BLaER1 (cell line): ENCODE measurements around the gene OR2L2.

Experiments used
- H3K27ac ChIP-seq: shearing (Covaris generic); formaldehyde crosslinking; 2 replicates; pipeline ENCODE4 v1.8.1; 2022
- H3K27me3 ChIP-seq: shearing (Covaris generic); formaldehyde crosslinking; 2 replicates; pipeline ENCODE4 v1.8.1; 2022
- H3K36me3 ChIP-seq: shearing (Covaris generic); formaldehyde crosslinking; 2 replicates; pipeline ENCODE4 v1.8.1; 2022
- H3K4me1 ChIP-seq: shearing (Covaris generic); formaldehyde crosslinking; 2 replicates; pipeline ENCODE4 v1.8.1; 2022
- H3K4me2 ChIP-seq: shearing (Covaris generic); formaldehyde crosslinking; 2 replicates; pipeline ENCODE4 v1.8.1; 2022
- H3K4me3 ChIP-seq: shearing (Covaris generic); formaldehyde crosslinking; 2 replicates; pipeline ENCODE4 v1.8.1; 2022
- H3K9ac ChIP-seq: shearing (Covaris generic); formaldehyde crosslinking; 2 replicates; pipeline ENCODE4 v1.8.1; 2022
- H3K9me3 ChIP-seq: shearing (Covaris generic); formaldehyde crosslinking; 2 replicates; pipeline ENCODE4 v1.8.1; 2022
- H4K20me1 ChIP-seq: shearing (Covaris generic); formaldehyde crosslinking; 2 replicates; pipeline ENCODE4 v1.8.1; 2022
- Cebpa-rat ChIP-seq: shearing (Covaris generic); IDR thresholded peaks from 2 replicates; pipeline ENCODE4 v1.8.1; 2022

OR2L2 gene, protein sequence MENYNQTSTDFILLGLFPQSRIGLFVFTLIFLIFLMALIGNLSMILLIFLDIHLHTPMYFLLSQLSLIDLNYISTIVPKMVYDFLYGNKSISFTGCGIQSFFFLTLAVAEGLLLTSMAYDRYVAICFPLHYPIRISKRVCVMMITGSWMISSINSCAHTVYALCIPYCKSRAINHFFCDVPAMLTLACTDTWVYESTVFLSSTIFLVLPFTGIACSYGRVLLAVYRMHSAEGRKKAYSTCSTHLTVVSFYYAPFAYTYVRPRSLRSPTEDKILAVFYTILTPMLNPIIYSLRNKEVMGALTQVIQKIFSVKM

DNA sequence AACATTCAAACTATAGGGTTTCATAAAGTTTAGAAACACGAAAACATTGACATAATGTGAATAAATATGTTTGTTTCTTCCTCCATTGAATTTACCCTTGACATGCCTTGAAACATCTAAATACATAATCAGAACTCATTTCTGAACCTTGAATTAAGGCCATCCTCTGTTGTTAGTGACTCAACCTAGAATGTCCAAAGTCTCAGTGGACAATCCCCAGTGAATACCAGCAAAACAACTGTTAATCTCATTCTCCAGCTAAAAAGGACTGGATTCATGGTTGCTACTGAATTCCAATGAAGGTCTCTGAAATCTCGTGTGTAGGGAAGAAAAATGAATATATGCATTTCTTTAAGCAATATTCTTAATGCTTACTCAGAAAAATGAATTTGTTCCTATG, at the start of gene OR2L2:
OR2L2 (plus strand) TSS at position 301 of the 400 bp plus-strand sequence. CDS start 8,198 bp downstream, outside the sequence.
- H3K4me3 ChIP-seq = no peak within 1 kb of the TSS
- no peaks in the 10 kb centered on the region for H3K4me1 ChIP-seq
- H3K36me3 ChIP-seq = no peaks in the 10 kb centered on the region
- H3K9ac ChIP-seq = no peak within 1 kb of the TSS
- no peaks in the 10 kb centered on the region for H4K20me1 ChIP-seq
- H3K27me3 ChIP-seq = no peaks in the 10 kb centered on the region
- H3K9me3 ChIP-seq = peaks cover 24% of the 10 kb centered on the region
- TF ChIP-seq Cebpa-rat = no peak
- H3K27ac ChIP-seq = no peak within 1 kb of the TSS
- no peak within 1 kb of the TSS for H3K4me2 ChIP-seq

DNA sequence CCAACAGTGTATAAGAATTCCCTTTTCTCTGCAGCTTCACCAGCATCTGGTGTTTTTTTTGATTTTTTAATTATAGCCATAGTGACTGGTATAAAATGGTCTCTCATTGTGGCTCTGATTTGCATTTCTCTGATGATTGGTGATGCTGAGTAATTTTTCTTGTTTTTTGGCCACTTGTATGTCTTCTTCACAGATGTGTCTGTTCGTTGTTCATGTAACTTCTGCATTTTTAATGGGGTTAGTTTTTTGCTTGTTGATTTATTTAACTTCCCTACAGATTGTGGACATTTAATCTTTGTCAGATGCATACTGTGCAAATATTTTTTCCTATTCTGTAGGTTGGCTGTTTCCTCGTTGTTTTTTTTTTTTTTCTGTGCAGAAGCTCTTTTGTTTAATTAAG, 36.9 kb upstream of the OR2L2 start:
- Histone ChIP-seq H4K20me1 (no peaks in the 10 kb centered on the region), H3K4me3 (no peak overlapping the region)

DNA sequence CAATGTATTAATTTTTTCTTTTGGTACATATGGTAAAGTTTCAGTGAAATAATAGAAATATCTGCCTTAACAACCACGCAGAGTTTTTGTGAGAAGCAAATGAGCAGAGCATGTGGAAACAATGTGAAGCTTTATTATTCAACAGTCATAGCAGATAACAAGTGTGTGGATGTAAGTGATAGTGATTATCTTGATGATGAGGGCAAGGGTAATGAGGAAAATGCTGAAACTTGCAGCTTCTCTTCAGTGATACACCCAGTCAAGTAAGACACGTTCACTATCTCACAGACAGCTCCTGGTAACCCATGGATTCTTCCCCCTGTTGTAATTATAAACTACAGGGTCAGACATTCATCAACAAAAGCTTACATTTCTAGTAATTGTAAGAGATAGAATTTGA, 31.1 kb upstream of the OR2L2 start:
- no peak for TF ChIP-seq Cebpa-rat
- no peak overlapping the region for H3K9ac ChIP-seq
- H3K4me3 ChIP-seq = no peak overlapping the region
- no peaks in the 10 kb centered on the region for H3K36me3 ChIP-seq
- no peak overlapping the region for H3K27ac ChIP-seq
- H4K20me1 ChIP-seq = no peaks in the 10 kb centered on the region
- no peak overlapping the region for H3K4me2 ChIP-seq
- H3K9me3 ChIP-seq = no peaks in the 10 kb centered on the region
- no peaks in the 10 kb centered on the region for H3K27me3 ChIP-seq
- H3K4me1 ChIP-seq = no peaks in the 10 kb centered on the region

More for the DNA sequence above, 36.9 kb upstream of the OR2L2 start:
- H3K9me3 ChIP-seq = no peaks in the 10 kb centered on the region
- H3K27me3 ChIP-seq = no peaks in the 10 kb centered on the region
- no peak overlapping the region for H3K4me2 ChIP-seq
- H3K27ac ChIP-seq = no peak overlapping the region
- no peaks in the 10 kb centered on the region for H3K4me1 ChIP-seq
- TF ChIP-seq Cebpa-rat = no peak
- no peaks in the 10 kb centered on the region for H3K36me3 ChIP-seq
- H3K9ac ChIP-seq = no peak overlapping the region

DNA sequence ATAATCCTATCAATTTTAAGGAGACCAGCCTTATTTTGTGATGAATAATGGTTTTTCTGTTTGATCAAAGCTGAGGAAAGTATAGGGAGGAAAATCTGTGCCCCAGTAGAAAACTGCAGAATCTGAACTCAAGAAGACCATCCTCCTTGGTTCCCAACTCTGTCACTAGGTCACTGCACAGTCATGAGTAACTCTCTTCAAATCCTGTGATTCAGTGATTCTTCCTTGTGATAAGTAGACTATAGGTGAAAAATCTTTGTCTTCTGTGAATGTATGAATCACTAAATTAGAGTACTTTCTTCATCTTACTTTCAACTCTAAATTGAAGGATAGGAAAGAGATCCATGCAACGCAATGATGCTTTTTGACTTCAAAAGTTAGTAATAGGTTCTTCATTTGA, 29.7 kb upstream of the OR2L2 start:
- TF ChIP-seq Cebpa-rat = no peak
- Histone ChIP-seq H3K9ac (no peak overlapping the region), H3K27me3 (no peaks in the 10 kb centered on the region), H3K36me3 (no peaks in the 10 kb centered on the region), H3K4me1 (no peaks in the 10 kb centered on the region), H3K4me3 (no peak overlapping the region), H3K27ac (no peak overlapping the region), H3K4me2 (no peak overlapping the region), H4K20me1 (no peaks in the 10 kb centered on the region), H3K9me3 (no peaks in the 10 kb centered on the region)

DNA sequence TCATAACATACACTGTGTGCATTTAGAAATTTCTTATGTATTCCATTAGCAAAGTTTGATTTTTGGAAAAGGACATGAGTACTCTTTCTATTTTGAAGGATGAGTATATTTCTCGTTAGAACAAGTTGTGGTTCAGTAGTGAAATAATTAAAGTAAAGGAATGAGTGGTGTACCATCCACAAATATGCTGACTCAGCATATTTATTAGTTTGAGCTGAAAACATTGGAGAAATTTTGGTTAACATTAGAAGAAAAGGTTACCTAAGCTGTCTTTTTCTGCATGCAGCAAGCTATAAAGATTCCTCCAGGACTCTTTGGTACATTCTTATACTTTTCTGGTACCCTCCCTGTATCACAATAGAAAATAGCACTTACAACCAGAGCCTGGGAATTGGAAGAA, 22.1 kb upstream of the OR2L2 start:
- Histone ChIP-seq H3K36me3 (no peaks in the 10 kb centered on the region), H3K27me3 (no peaks in the 10 kb centered on the region), H3K4me3 (no peak overlapping the region), H4K20me1 (no peaks in the 10 kb centered on the region), H3K9me3 (peaks cover 15% of the 10 kb centered on the region), H3K9ac (no peak overlapping the region), H3K4me1 (no peaks in the 10 kb centered on the region), H3K27ac (no peak overlapping the region), H3K4me2 (no peak overlapping the region)
- TF ChIP-seq Cebpa-rat = no peak

DNA sequence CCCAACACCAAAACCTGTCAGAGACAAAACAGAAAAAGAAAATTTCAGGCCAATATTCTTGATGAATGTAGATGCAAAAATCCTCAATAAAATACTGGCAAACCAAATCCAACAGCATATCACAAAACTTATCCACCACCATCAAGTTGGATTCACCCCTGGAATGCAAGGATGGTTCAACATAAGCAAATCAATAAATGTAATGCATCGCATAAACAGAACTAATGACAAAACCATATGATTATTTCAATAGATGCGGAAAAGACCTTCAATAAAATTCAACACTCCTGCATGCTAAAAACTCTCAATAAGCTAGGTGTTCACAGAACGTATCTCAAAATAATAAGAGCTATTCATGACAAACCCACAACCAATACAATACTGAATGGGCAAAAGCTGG, 20.2 kb upstream of the OR2L2 start:
- H3K36me3 ChIP-seq = no peaks in the 10 kb centered on the region
- H3K27me3 ChIP-seq = no peaks in the 10 kb centered on the region
- no peak overlapping the region for H3K9ac ChIP-seq
- H3K4me3 ChIP-seq = no peak overlapping the region
- no peaks in the 10 kb centered on the region for H3K4me1 ChIP-seq
- H3K4me2 ChIP-seq = no peak overlapping the region
- peaks cover 15% of the 10 kb centered on the region for H3K9me3 ChIP-seq
- no peak overlapping the region for H3K27ac ChIP-seq
- no peak for TF ChIP-seq Cebpa-rat
- H4K20me1 ChIP-seq = no peaks in the 10 kb centered on the region

DNA sequence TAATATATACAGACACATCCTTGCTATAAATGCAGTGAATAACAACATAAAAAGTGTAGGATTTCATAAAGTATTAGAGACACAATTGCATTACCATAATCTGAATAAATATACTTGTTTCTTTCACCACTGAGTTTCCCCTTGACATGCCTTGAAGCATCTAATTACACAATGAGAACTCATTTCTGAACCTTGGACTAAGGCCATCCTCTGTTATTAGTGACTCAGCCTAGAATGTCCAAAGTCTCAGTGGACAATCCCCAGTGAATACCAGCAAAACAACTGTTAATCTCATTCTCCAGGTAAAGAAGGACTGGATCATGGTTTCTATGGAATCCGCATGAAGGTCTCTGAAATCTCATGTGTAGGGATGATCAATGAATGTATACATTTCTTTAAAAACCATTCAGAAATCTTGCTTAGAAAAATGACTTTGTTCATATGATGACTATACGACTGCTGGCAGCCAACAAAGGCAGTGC, 16.6 kb upstream of the OR2L2 start, which contains the start of gene OR2L5:
OR2L5 (plus strand) TSS at position 432 of the 482 bp plus-strand sequence. CDS start 8,288 bp downstream, outside the sequence.
- Histone ChIP-seq H3K9me3 (peaks cover 15% of the 10 kb centered on the region), H3K4me3 (no peak within 1 kb of the TSS), H3K4me1 (no peaks in the 10 kb centered on the region), H3K36me3 (no peaks in the 10 kb centered on the region), H3K27ac (no peak within 1 kb of the TSS), H3K9ac (no peak within 1 kb of the TSS), H3K4me2 (no peak within 1 kb of the TSS), H3K27me3 (no peaks in the 10 kb centered on the region), H4K20me1 (no peaks in the 10 kb centered on the region)
- no peak for TF ChIP-seq Cebpa-rat

DNA sequence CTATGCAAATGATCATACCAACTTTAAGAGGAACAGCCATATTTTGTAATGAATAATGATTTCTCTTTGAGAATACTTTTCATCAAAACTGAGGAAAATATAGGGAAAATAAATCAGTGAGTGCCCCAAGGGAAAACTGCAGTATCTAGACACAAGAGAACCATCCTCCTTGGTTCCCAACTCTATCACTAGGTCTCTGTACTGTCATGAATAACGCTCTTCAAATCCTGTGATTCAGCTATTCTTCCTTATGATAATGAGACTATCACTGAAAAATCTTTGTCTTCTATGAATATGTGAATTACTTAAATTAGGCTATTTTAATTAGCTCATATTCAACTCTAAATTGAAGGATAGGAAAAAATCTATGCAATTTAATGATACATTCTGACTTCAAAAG, 14.1 kb upstream of the OR2L2 start:
- TF ChIP-seq Cebpa-rat = no peak
- H3K9me3 ChIP-seq = 0 out of 2 replicates have a peak, but pooled peaks cover 4% of the 10 kb centered on the region
- H3K27ac ChIP-seq = no peak overlapping the region
- no peak overlapping the region for H3K4me2 ChIP-seq
- no peaks in the 10 kb centered on the region for H3K27me3 ChIP-seq
- H3K9ac ChIP-seq = no peak overlapping the region
- no peaks in the 10 kb centered on the region for H3K4me1 ChIP-seq
- H3K36me3 ChIP-seq = no peaks in the 10 kb centered on the region
- H4K20me1 ChIP-seq = no peaks in the 10 kb centered on the region
- no peak overlapping the region for H3K4me3 ChIP-seq

DNA sequence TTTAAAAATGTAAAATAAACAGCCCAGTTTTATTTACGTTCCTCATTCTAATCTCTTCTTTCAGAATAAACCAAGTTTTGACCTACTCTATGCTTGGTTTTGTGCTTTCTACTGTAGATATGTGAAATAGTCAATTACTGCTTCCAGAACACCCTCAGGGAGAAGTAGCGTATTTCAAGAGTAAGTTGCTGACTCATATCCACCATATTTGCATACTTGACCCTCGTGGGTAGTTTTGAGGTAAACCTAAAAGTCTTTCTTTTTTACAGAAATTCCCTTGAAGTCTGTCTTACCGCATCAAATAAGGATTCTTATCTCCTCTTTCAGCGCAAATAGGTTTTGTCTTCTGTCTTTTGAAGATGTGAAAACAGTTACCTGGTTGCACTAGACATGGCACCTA, 15.3 kb downstream of the OR2L2 start:
- TF ChIP-seq Cebpa-rat = no peak
- Histone ChIP-seq H3K4me2 (no peak overlapping the region), H3K4me1 (no peaks in the 10 kb centered on the region), H3K27ac (no peak overlapping the region), H3K4me3 (no peak overlapping the region), H3K36me3 (no peaks in the 10 kb centered on the region), H3K9ac (no peak overlapping the region), H3K9me3 (no peaks in the 10 kb centered on the region), H3K27me3 (no peaks in the 10 kb centered on the region), H4K20me1 (no peaks in the 10 kb centered on the region)

DNA sequence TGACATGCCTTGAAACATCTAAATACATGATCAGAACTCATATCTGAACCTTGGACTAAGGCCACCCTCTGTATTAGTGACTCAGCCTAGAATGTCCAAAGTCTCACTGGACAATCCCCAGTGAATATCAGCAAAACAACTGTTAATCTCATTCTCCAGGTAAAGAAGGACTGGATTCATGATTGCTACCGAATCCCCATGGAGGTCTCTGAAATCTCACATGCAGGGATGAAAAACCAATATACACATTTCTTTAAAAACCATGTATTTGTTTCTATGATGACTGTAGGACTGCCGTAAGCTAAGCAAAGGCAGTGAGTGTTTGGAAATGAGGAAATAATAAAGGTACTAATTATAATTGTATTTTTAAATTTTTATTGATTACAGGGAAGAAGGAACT, 16.7 kb downstream of the OR2L2 start, which contains the start of gene OR2L3:
OR2L3 (plus strand) TSS at position 301 of the 400 bp plus-strand sequence. CDS start 13,846 bp downstream, outside the sequence.
- no peak within 1 kb of the TSS for H3K9ac ChIP-seq
- H3K27ac ChIP-seq = no peak within 1 kb of the TSS
- no peaks in the 10 kb centered on the region for H4K20me1 ChIP-seq
- no peak within 1 kb of the TSS for H3K4me2 ChIP-seq
- H3K27me3 ChIP-seq = no peaks in the 10 kb centered on the region
- no peaks in the 10 kb centered on the region for H3K36me3 ChIP-seq
- H3K9me3 ChIP-seq = no peaks in the 10 kb centered on the region
- H3K4me1 ChIP-seq = no peaks in the 10 kb centered on the region
- no peak within 1 kb of the TSS for H3K4me3 ChIP-seq
- TF ChIP-seq Cebpa-rat = no peak
